HuH-7 (cell line): ENCODE results near the gene GGA3.
"Not testable (repeated sequence)": the region's sequence is repeated elsewhere in the genome, so short reads cannot be mapped to it uniquely, and the experiment has no call there.

ENCODE experiments used
- DNase-seq: peaks from one replicate; pipeline ENCODE4 v3.0.0; 2011; ENCODE audit warnings: low spot score

The GGA3 gene

DNA sequence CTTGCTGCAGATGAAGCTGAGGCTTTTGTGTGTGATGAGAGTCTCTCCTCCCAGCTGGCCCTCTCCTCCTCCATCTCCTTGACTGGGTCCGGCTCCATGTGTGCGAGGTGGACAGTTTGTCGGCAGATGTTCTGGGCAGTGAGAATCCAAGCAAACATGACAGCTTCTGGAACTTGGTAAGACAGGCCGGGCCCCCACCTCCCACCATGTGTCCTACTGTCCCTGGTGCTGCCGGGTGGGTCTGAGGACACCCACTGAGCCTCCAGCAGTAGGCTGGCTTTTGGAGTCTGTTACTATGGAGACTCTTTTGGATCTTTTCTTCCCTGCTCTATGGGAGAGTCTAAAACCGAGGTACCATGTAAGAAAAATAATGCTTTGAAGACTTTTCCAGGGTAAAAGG, 43.3 kb downstream of the GGA3 start:
- no peak for DNase-seq

DNA sequence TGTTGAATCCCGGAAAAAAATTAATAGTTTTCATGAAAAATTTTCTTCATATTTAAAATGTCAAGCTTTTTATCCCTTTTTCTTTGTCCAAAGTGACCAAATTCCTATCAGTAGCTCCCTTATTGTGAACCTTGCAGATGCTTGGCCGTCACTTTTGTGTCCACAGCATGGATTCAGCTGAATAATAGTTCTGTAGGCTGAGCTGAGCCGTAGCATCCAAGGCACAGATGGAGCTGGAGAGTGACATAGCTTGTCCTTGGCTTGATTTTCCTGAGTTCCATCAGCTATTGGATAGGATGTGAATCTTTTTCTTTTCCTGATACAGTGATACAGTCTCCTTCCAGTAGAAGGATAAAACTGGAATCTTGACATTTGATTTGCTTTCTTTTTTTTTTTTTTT, 52.3 kb downstream of the GGA3 start:
- DNase-seq = no peak

DNA sequence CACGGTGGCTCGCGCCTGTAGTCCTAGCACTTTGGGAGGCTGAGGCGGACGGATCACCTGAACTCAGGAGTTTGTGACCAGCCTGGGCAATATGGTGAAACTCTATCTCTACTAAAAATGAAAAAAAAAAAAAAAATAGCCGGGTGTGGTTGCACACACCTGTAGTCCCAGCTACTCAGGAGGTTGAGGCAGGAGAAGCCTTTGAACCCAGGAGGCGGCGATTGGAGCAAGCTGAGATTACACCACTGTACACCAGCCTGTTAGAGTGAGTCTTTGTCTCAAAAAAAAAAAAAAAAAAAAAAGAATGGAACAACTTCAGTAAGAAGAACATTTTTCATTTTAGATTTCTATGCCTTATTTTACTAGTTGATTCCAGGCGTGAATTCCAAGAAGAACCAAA, 53.2 kb downstream of the GGA3 start:
- DNase-seq = no peak

DNA sequence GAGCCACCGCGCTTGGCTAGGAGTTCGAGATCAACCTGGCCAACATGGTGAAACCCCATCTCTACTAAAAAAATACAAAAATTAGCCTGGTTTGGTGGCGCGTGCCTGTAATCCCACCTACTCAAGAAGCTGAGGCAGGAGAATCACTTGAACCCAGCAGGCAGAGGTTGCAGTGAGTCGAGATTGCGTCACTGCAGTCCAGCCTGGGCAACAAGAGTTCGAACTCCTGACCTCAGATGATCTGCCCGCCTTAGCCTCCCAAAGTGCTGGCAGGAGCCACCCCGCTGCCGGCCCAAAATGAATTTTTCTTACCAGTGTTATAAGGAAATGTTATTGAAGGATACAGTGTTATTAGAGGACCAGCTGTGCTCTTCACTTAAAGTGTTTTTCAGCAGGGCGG, 53.6 kb downstream of the GGA3 start:
- DNase-seq = no peak

DNA sequence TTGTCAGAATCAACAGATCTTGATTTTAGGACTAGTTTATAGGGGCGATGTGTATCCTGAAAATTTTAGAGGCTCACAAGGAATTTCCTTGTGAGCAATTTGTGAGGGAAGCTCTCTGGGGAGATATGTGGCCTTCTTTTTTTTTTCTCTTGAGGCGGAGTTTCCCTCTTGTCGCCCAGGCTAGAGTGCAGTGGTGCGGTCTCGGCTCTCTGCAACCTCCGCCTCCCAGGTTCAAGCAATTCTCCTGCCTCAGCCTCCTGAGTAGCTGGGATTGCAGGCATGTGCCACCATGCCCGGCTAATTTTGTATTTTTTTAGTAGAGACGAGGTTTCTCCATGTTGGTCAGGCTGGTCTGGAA, 54.4 kb downstream of the GGA3 start:
- not testable (repeated sequence) for DNase-seq

DNA sequence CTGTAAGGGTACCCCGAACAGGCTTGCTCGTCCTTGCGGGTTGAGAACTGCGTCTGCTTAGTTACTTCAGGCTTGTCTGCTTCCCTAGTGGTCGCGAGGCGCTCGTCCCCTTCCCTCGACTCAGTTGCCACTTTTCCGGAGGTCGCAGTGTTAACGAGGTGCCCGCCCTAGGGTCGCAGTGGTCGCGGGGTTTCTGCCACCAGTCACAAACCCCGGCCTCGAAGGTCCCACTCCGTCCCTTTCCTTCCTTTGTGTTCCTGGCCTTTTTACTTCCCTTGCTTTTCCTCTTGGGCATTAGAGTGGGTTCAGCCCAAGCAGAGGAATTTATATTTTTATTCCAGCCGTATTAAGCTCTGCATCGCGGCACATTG, 55.6 kb downstream of the GGA3 start:
- DNase-seq = no peak

DNA sequence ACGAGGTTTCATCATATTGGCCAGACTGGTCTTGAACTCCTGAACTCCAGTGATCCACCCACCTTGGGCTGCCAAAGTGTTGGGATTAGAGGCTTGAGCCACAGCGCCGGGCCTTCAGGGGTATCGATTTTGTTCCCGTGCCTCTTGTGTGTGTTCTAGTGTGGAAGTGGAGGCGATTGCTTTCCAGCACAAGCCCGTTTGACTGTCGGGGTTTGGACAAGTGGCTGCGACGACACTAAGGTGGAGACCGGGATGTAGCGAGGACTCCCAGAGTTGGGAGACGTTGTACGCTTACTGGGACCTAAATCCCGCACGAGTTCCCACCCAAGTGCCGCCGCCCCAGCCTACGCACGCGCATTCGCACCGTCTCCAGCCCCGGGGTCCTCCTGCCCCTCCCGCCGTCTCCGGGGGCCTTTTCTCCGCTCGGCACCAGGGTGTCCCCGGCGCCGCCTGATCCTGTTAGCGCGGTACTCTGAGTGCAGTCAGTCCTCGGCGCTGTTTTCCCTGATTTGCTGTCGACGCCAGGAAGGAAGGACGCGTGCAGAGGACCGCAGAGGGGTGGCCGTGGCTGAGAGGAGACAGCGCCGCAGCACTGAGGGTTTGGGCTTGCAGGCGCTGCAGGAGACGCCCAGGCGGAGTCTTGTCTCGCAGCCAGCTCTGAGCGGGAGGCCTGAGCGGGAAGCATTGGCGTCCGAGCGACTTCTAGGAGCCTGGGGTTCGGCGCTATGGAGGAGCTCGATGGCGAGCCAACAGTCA, 56.2 kb downstream of the GGA3 start, which contains the start of gene NUP85:
Gene NUP85 (plus strand): TSS at position 643 of the 756 bp plus-strand sequence. CDS start 83 bp downstream, at position 726.
- DNase-seq = peak; percentile 97

DNA sequence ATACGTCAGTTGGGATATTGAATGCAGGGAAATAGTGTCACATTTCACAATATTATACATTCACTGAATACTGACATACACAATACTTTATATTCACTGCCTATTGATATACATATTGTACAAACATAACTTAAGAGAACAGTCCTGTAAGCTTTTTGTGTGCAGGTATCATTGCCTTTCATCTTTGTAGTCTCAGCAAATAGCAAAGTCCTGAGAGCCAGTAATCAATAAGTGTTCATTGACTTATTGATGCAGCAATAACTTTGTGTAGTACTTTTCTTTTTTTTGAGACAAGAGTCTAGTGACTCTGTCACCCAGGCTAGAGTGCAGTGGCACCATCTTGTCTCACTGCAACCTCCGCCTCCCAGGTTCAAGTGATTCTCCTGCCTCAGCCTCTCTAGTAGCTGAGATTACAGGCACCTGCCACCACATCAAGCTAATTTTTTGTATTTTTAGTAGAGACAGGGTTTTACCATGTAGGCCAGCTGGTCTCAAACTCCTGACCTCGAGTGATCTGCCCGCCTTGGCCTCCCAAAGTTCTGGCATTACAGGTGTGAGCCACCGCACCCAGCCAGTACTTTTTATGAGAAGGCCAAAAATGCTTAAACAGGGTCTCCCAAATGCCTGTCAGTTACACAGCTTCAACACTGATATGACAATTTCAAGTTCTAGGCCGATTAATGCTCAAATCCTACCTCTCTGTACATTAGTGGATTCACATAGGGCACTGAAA, 61.4 kb downstream of the GGA3 start:
- no peak for DNase-seq

DNA sequence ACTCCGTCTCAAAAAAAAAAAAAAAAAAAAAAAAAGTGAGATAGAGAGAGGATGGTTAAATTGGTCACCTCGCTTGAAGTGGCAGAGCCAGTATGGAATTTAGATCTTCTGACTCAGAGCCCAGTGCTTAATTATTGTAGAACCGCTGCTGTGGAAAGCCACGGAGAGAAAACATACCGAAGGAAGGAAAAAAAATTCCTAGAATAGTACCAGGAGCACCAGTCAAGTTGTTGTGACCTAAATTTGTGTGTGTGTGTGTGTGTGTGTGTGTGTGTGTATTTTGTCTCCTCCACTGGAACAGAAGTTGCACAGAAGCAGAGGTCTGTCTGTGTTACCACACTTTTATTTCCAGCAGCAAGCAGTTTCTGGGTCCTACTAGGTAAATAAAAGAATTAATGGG, 66.5 kb downstream of the GGA3 start:
- no peak for DNase-seq

DNA sequence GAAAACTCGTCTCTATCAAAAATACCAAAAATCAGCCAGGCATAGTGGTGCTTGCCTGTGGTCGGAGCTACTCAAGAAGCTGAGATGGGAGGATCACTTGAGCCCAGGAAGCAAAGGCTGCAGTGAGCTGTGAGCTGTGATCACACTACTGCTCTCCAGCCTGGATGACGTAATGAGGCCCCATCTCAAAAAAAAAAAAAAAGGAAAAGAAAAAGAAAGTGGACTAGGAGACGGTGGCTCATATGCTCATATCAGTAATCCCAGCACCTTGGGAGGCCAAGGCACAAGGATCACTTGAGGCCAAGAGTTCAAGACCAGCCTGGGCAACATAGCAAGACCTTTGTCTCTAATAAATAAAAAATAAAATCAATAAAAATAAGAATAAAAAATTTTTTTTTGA, 69.8 kb downstream of the GGA3 start:
- DNase-seq = no peak

DNA sequence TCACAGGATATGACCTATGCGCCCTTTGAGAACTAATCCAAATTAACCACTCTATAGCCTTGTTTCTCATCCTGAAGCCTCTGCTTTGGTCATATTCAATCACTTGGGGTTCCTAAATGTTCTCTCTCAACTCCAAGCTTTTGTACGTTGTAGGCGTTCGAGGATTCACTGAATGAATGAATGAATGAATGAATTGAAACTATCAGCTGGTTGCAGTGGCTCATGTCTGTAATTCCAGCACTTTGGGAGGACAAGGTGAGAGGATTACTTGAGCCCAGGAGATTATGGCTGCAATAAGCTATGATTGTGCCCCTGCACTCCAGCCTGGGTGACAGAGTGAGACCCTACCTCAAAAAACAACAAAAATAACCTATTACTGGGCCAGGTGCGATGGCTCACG, 72.8 kb downstream of the GGA3 start:
- DNase-seq = no peak
